ENCODE data around the gene PRMT9.

The PRMT9 gene

GRCh38 chr4:147625733-147626132, 58.2 kb downstream of the PRMT9 start:
- DNase-seq (ENCODE audit: low read depth in 4 of 4, low spot score in 1 of 4) = no peak

GRCh38 chr4:147620315-147620714, 63.6 kb downstream of the PRMT9 start:
- no peak for DNase-seq (ENCODE audit: low read depth in 4 of 4, low spot score in 1 of 4)

GRCh38 chr4:147617841-147618691, 65.9 kb downstream of the PRMT9 start:
- no peak for DNase-seq (ENCODE audit: low read depth in 4 of 4, low spot score in 1 of 4)

- DNase-seq (ENCODE audit: low read depth in 4 of 4, low spot score in 1 of 4) = peak; percentile 97 to 99 (median 98)
Measured at GRCh38 chr4:147617173-147617840, 66.7 kb downstream of the PRMT9 start, which contains the start of gene TMEM184C. Gene TMEM184C (plus strand): TSS chr4:147617397. CDS start chr4:147617957, 560 bp downstream.

- DNase-seq (ENCODE audit: low read depth in 4 of 4, low spot score in 1 of 4) = no peak
Measured at GRCh38 chr4:147616849-147617172, 67.2 kb downstream of the PRMT9 start.

GRCh38 chr4:147610686-147611085, 73.3 kb downstream of the PRMT9 start:
- no peak for DNase-seq (ENCODE audit: low read depth in 4 of 4, low spot score in 1 of 4)

- no peak for DNase-seq (ENCODE audit: low read depth in 4 of 4, low spot score in 1 of 4)
Measured at GRCh38 chr4:147607471-147607870, 76.5 kb downstream of the PRMT9 start.

DNA sequence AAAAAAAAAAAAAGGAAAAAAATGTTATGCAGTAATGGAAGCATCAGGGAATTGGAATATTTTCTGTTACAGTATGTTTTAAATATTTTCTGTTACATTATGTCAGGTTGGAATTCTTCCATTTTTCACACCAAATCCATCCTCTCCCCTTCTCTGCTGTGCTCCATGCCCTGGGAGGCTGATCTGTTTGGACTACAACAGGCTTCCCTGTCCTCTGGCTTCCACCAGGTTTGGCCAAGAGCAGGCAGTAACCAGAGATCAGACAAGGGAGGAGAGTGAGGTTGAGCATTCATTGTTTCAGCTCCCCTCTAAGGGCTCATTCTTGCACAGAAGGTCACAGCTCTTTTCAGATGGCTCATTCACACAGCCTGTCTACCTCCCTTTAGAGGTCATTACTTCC, 78.5 kb downstream of the PRMT9 start:
- no peak for DNase-seq (ENCODE audit: low read depth in 4 of 4, low spot score in 1 of 4)

DNA sequence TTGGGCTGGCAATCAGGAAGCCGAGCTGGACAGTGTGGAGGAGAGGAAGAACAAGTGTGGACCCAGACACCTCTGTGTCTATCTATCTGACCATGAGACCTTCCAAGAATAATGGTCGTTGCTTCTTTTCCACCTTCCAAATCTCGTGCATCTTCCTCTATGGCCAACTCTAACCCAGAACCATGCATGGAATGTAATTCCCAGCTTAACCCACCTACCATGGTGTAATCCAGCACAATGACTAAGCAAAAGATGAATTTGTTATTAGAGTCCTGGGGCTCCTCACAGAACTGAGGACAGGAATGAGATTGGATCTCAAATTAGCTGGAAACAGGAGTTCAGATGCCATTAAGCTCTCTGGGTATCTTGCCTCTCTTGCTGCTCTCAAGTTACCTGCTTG, 84.2 kb downstream of the PRMT9 start:
- DNase-seq (ENCODE audit: low read depth in 4 of 4, low spot score in 1 of 4) = no peak

- no peak for DNase-seq (ENCODE audit: low read depth in 4 of 4, low spot score in 1 of 4)
Measured at GRCh38 chr4:147599206-147599605, 84.8 kb downstream of the PRMT9 start.

DNA sequence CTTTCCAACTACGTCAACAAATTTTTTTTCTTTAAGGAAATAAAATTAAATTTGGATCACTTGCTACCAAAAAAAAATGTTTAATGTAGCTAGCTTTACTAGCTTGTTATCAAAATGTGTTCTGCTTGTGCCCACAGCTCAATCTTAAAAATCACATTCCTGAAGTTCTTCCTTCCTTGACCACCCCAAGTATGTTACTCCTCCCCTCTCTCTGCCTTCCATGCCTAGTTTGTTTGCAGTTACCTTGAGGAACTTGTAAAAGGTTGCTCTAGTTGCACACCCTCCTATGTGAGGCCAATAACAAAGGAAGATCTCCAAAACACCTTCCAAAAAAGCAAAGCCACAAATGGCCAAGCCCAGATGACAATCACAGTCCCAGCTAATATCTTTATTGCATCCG, 86.4 kb downstream of the PRMT9 start:
- DNase-seq (ENCODE audit: low read depth in 4 of 4, low spot score in 1 of 4) = no peak

DNA sequence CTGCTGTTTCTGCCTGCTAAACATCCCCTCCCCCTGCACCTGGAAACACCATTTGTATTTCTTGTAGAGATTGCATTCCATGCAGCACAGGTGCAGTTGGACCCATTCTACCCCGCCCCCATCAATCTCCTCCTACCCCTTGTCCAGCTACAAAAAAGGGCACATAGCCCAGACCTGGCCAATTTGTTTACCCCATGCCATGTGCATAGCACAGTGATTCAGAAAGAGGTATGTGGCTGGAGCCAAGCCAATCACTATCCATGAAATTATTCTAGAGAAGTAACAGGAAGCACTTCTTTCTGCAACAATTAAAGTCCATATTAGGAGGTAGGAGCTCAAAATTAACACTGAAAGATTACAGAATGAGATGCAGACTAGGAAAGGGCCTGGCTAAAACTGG, 87.0 kb downstream of the PRMT9 start:
- DNase-seq (ENCODE audit: low read depth in 4 of 4, low spot score in 1 of 4) = no peak

DNA sequence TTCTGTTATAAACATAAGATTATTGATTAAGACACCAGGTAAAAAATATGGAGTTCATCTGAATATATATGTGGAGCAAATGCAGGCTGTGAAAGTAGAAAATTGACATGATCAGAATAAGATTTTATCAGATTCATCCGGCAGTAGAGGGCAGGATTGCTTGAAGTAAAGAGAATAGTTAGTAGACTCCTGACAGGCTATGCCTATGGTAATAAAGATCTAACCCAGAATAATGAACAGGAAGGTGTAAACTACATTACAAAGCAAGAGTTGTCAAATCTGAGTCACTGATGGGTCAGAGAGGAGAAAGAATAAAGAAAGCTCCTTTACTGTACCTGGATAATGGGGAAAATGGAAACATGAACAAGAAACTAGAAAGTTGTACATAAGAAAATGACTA, 87.6 kb downstream of the PRMT9 start:
- DNase-seq (ENCODE audit: low read depth in 4 of 4, low spot score in 1 of 4) = no peak

GRCh38 chr4:147594578-147594977, 89.4 kb downstream of the PRMT9 start:
- no peak for DNase-seq (ENCODE audit: low read depth in 4 of 4, low spot score in 1 of 4)

DNA sequence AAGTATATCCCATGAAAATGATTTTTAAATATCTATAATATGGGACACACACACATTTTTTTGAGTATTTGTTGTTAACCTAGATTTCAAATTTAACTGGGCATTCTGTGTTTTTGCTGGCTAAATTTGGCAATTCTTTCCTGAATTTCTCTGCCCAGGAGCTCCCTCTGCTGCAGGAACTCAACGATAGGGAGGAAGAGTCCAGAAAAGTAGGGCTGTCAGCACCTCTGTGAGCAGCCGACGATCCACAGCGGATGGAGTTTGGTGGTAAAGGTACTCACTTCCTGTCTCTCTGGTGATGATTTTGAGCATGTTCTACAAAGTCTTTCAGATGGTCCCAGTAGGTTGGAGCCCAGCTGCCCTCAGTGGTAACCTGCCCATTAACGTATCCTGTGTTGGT, 89.9 kb downstream of the PRMT9 start:
- no peak for DNase-seq (ENCODE audit: low read depth in 4 of 4, low spot score in 1 of 4)

GRCh38 chr4:147591106-147591505, 92.9 kb downstream of the PRMT9 start:
- no peak for DNase-seq (ENCODE audit: low read depth in 4 of 4, low spot score in 1 of 4)

DNA sequence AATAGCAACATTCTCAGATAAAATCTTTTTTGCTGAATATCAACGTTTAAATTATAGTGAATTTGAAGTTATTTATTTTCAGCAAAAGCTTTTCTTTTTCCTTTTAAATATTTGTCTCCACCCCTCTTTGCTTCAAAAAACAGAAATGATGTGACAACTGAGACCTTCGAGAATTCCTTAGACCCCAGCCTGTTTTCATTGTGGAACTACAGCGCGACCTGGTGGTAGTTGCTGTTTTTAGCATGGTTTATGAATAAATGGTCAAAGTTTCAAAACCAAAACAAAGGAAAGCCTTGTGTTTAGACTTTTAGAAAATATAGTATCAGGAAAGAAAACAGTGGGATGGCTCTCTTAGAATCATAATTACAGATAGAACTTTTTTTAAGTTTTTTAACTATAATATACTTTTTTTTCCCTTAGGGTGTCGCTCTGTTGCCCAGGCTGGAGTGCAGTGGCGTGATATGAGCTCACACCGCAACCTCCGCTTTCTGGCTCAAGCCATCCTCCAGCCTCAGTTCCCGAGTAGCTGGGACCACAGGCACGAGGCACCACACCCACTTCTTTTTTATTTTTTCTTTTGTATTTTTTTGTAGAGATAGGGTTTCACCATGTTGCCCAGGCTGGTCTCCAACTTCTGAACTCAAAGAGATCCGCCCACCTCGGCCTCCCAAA, 93.6 kb downstream of the PRMT9 start:
- DNase-seq (ENCODE audit: low read depth in 4 of 4, low spot score in 1 of 4) = peak; percentile 2 to 22 (median 14)

- no peak for DNase-seq (ENCODE audit: low read depth in 4 of 4, low spot score in 1 of 4)
Measured at GRCh38 chr4:147589586-147589985, 94.4 kb downstream of the PRMT9 start.

All from stimulated activated CD4-positive, alpha-beta T cell treated with anti-CD3 and anti-CD28 coated beads, Interleukin-1b, Interleukin-23, amount 100 ng/mL, for 24 hours (primary cell).